H1 (cell line): ENCODE results near the gene ZNF101. TPM values are rescaled to one million over a fixed set of nuclear protein-coding genes. Genes with fewer than 3 reads are reported as not detected.
A peak's percentile ranks its signal among the peaks of the same experiment; 100 is the strongest.

Experiments used
- CTCF ChIA-PET: fragments of 300-600 bp; sonication (Branson Sonifier 250); formaldehyde crosslinking; loops from one replicate; lab custom pipeline; 2021; ENCODE audit not compliant: partially characterized antibody; lab: Charles Lee
- POLR2A ChIA-PET: fragments of 300-600 bp; sonication (Branson Sonifier 250); formaldehyde crosslinking; loops from one replicate; lab custom pipeline; 2021; ENCODE audit warnings: inconsistent platforms; ENCODE audit not compliant: partially characterized antibody; lab: Charles Lee
- DNase-seq, 2 experiments: peaks; one replicate each; pipeline versions ENCODE4 v3.0.0 to v3.0.0-alpha.2; 2010 to 2022; ENCODE audit warnings: low spot score in 2 of 2, low read depth in 1 of 2, mixed read lengths in 1 of 2
- FAIRE-seq: peaks from 2 replicates; lab custom pipeline; 2011; peaks lifted over from hg19 to GRCh38; lab: Jason Lieb, UNC
- H2AFZ ChIP-seq: 2 replicates; pipeline ENCODE4 v1.8.1; 2012; ENCODE audit warnings: low read length, inconsistent platforms
- H2AK5ac ChIP-seq: 2 replicates; pipeline ENCODE4 v1.6.1; 2013; ENCODE audit warnings: low read depth, low read length
- H2BK120ac ChIP-seq: replicated peaks from 2 replicates; pipeline ENCODE3; 2013; ENCODE audit warnings: low read depth, low read length, inconsistent platforms
- H2BK12ac ChIP-seq: 2 replicates; pipeline ENCODE4 v1.6.1; 2013; ENCODE audit warnings: low read depth, low read length
- H2BK15ac ChIP-seq: 2 replicates; pipeline ENCODE4 v1.6.1; 2013; ENCODE audit warnings: low read length
- H2BK20ac ChIP-seq: 2 replicates; pipeline ENCODE4 v1.6.1; 2013; ENCODE audit warnings: low read length
- H2BK5ac ChIP-seq: 2 replicates; pipeline ENCODE4 v1.6.1; 2013; ENCODE audit warnings: low read depth, low read length
- H3K14ac ChIP-seq: 2 replicates; pipeline ENCODE4 v1.6.1; 2013; ENCODE audit warnings: inconsistent platforms; ENCODE audit not compliant: insufficient read length
- H3K18ac ChIP-seq: 2 replicates; pipeline ENCODE4 v1.6.1; 2013; ENCODE audit warnings: low read length; ENCODE audit errors: extremely low read depth
- H3K23ac ChIP-seq: 2 replicates; pipeline ENCODE4 v1.6.1; 2013; ENCODE audit warnings: inconsistent platforms; ENCODE audit not compliant: insufficient read length
- H3K23me2 ChIP-seq: 2 replicates; pipeline ENCODE4 v1.6.1; 2013; ENCODE audit warnings: low read depth, low read length
- H3K27ac ChIP-seq: 2 replicates; pipeline ENCODE4 v1.6.1; 2011; ENCODE audit warnings: low read depth, low read length, inconsistent platforms
- H3K27me3 ChIP-seq, 4 experiments: replicated peaks in 1 of 4; 1 replicate in 1 of 4; 2 replicates in 3 of 4; pipeline versions ENCODE4 v1.6.1 to v1.8.1; 2011 to 2013; ENCODE audit warnings: low read length in 3 of 4, mild to moderate bottlenecking in 3 of 4, inconsistent platforms in 2 of 4, mixed read lengths in 2 of 4, moderate library complexity in 1 of 4; ENCODE audit not compliant: control insufficient read depth in 3 of 4, insufficient read depth in 3 of 4; ENCODE audit errors: extremely low read depth in 1 of 4
- H3K36me3 ChIP-seq, 4 experiments: 2 replicates each; pipeline versions ENCODE4 v1.6.1 to v1.8.1; 2011 to 2013; ENCODE audit warnings: mild to moderate bottlenecking in 4 of 4, low read length in 3 of 4, moderate library complexity in 2 of 4, control low read depth in 1 of 4, inconsistent platforms in 1 of 4; ENCODE audit not compliant: insufficient read depth in 4 of 4, control insufficient read depth in 2 of 4
- H3K4ac ChIP-seq: replicated peaks from 2 replicates; pipeline ENCODE3; 2013; ENCODE audit warnings: low read length, low read depth, mixed read lengths, inconsistent platforms; ENCODE audit not compliant: insufficient read length
- H3K4me1 ChIP-seq, 4 experiments: replicated peaks in 1 of 4; 1 replicate in 1 of 4; 2 replicates in 3 of 4; pipeline versions ENCODE4 v1.6.1 to v1.8.1; 2011 to 2013; ENCODE audit warnings: low read length in 3 of 4, inconsistent platforms in 2 of 4, mixed read lengths in 1 of 4; ENCODE audit not compliant: insufficient read depth in 4 of 4, control insufficient read depth in 3 of 4
- H3K4me2 ChIP-seq, 2 experiments: 2 replicates each; pipeline versions ENCODE4 v1.6.1 to v1.8.1; 2011 to 2013; ENCODE audit warnings: low read depth in 2 of 2, low read length in 2 of 2, control low read depth in 1 of 2, inconsistent platforms in 1 of 2, mild to moderate bottlenecking in 1 of 2; ENCODE audit not compliant: insufficient read depth in 1 of 2
- H3K4me3 ChIP-seq, 4 experiments: fragments of 200-600, 300-600 bp in 1 of 4; sonication (generic), shearing (Covaris generic), sonication (Bioruptor Twin) in 1 of 4; 2 replicates each; pipeline versions ENCODE4 v1.5.1 to v1.8.1; 2011 to 2016; ENCODE audit warnings: low read length in 4 of 4, low read depth in 3 of 4, control low read depth in 2 of 4, inconsistent platforms in 2 of 4, mild to moderate bottlenecking in 2 of 4, mixed read lengths in 1 of 4, moderate library complexity in 1 of 4; ENCODE audit not compliant: insufficient read depth in 2 of 4; ENCODE audit errors: extremely low read depth in 1 of 4
- H3K56ac ChIP-seq: replicated peaks from 2 replicates; pipeline ENCODE3; 2013; ENCODE audit warnings: low read depth, mild to moderate bottlenecking, mixed read lengths, low read length, inconsistent platforms; ENCODE audit not compliant: insufficient read length
- H3K79me1 ChIP-seq: 2 replicates; pipeline ENCODE4 v1.6.1; 2013; ENCODE audit warnings: low read depth, low read length, control low read depth
- H3K79me2 ChIP-seq, 2 experiments: 2 replicates each; pipeline versions ENCODE4 v1.6.1 to v1.8.1; 2012 to 2013; ENCODE audit warnings: low read length in 2 of 2, mild to moderate bottlenecking in 2 of 2, inconsistent platforms in 1 of 2; ENCODE audit not compliant: insufficient read depth in 2 of 2, control insufficient read depth in 1 of 2
- H3K9ac ChIP-seq, 4 experiments: replicated peaks in 1 of 4; 1 replicate in 1 of 4; 2 replicates in 3 of 4; pipeline versions ENCODE4 v1.6.1 to v1.8.1; 2011 to 2013; ENCODE audit warnings: low read depth in 3 of 4, low read length in 3 of 4, control low read depth in 2 of 4, mild to moderate bottlenecking in 2 of 4, moderate library complexity in 2 of 4, inconsistent platforms in 1 of 4; ENCODE audit errors: extremely low read depth in 1 of 4
- H3K9me3 ChIP-seq, 2 experiments: 2 replicates each; pipeline versions ENCODE4 v1.6.1 to v1.8.1; 2012 to 2013; ENCODE audit warnings: mild to moderate bottlenecking in 2 of 2, moderate library complexity in 2 of 2, control low read depth in 1 of 2, inconsistent platforms in 1 of 2, low read depth in 1 of 2, low read length in 1 of 2, mixed read lengths in 1 of 2; ENCODE audit not compliant: insufficient read depth in 2 of 2
- H4K20me1 ChIP-seq, 2 experiments: replicated peaks in 1 of 2; 2 replicates each; pipeline versions ENCODE3 to v1.8.1; 2011 to 2013; ENCODE audit warnings: inconsistent platforms in 2 of 2, low read length in 2 of 2, mild to moderate bottlenecking in 1 of 2; ENCODE audit not compliant: insufficient read depth in 2 of 2, control insufficient read depth in 1 of 2
- H4K5ac ChIP-seq: 2 replicates; pipeline ENCODE4 v1.6.1; 2013; ENCODE audit warnings: low read length, low read depth, mixed read lengths, inconsistent platforms; ENCODE audit not compliant: insufficient read length
- H4K8ac ChIP-seq: 2 replicates; pipeline ENCODE4 v1.8.0; 2013; ENCODE audit warnings: mild to moderate bottlenecking, moderate library complexity, low read length, inconsistent platforms; ENCODE audit not compliant: insufficient read depth; ENCODE audit errors: extremely low read depth
- H4K91ac ChIP-seq: replicated peaks from 2 replicates; pipeline ENCODE3; 2013; ENCODE audit warnings: low read length, mixed read lengths, inconsistent platforms; ENCODE audit not compliant: insufficient read length
- ATF2 ChIP-seq: IDR thresholded peaks from 2 replicates; pipeline ENCODE4 v1.6.1; 2012; ENCODE audit warnings: low read length, inconsistent platforms
- ATF3 ChIP-seq: IDR thresholded peaks from 2 replicates; pipeline ENCODE4 v1.6.1; 2011; ENCODE audit warnings: low read depth, mild to moderate bottlenecking, low read length; ENCODE audit not compliant: insufficient read depth
- CHD2 ChIP-seq: IDR thresholded peaks from 2 replicates; pipeline ENCODE4 v1.6.1; 2012; ENCODE audit warnings: low read length, improper control_type of control experiment
- EZH2 ChIP-seq: fragments of 200-600 bp; sonication (generic); IDR thresholded peaks from 2 replicates; pipeline ENCODE4 v1.7.1; 2012; ENCODE audit warnings: low read depth, mild to moderate bottlenecking, moderate library complexity, low read length, inconsistent platforms; ENCODE audit not compliant: severe bottlenecking
- RFX5 ChIP-seq: IDR thresholded peaks from 2 replicates; pipeline ENCODE4 v1.6.1; 2011; ENCODE audit warnings: low read depth, low read length, improper control_type of control experiment, borderline replicate concordance
- SRF ChIP-seq: IDR thresholded peaks from 2 replicates; pipeline ENCODE4 v1.6.1; 2011; ENCODE audit warnings: mild to moderate bottlenecking, low read depth, low read length, moderate library complexity
- ZNF274 ChIP-seq: IDR thresholded peaks from 2 replicates; pipeline ENCODE4 v1.7.0; 2012; ENCODE audit warnings: low read length, borderline replicate concordance; ENCODE audit errors: extremely low read depth
- WGBS, 2 experiments: shearing (Covaris generic) in 1 of 2; methylation state at CpG; one replicate each; pipeline versions ENCODE4 v1.1.6 to v1.1.7; 2013 to 2015; ENCODE audit warnings: low lambda C conversion rate in 2 of 2, mixed read lengths in 2 of 2, inconsistent platforms in 1 of 2, low coverage in 1 of 2, missing lambda C conversion rate in 1 of 2; ENCODE audit not compliant: insufficient replicate concordance in 2 of 2, insufficient coverage in 1 of 2, insufficient read length in 1 of 2; ENCODE audit errors: extremely low coverage in 1 of 2, missing lambda C conversion rate in 1 of 2; 5-methylcytosine and 5-hydroxymethylcytosine counted together
- polyA plus RNA-seq, 7 experiments: library from polyadenylated mRNA; depleted of rRNA in 3 of 7; stranded (reverse) in 5 of 7; unstranded in 2 of 7; fragments of >200 nt in 5 of 7; fragments of 200-250 nt in 2 of 7; gene quantifications; 1 replicate in 5 of 7; 2 replicates in 1 of 7; 4 replicates in 1 of 7; pipeline versions ENCODE4 v1.2.1 to v1.2.3, GENCODE V29; 2011 to 2013; ENCODE audit warnings: missing spikeins in 2 of 7, mixed read lengths in 2 of 7
- total RNA-seq: library from RNA; stranded (reverse); fragmentation: NEBNext Ultra II Directional; extraction: Animal tissue kit (Norgen Biotek cat#: 25700); gene quantifications from 2 replicates; pipeline ENCODE4 v1.2.1, GENCODE V29; 2021

ZNF101 gene
- total and polyA plus RNA-seq, 2 of the 8 experiments (the other 6 are each of a cell fraction or from before 2014, with no cell fraction given): 13.0 to 50.9 TPM

GRCh38 chr19:19636573-19637185 is 32.0 kb upstream of the ZNF101 start:
- no peak overlapping the region for H2BK120ac ChIP-seq
- no peaks in the 10 kb centered on the region for H3K79me1 ChIP-seq
- no peak overlapping the region for H3K9ac ChIP-seq
- no peak overlapping the region for H2AK5ac ChIP-seq
- CTCF ChIA-PET: interaction anchor here (1.1 to 2.1 kb wide), 4 partner anchors 16 to 104 kb away, joined by 3 to 7 read pairs (median 4); no protein-coding TSS in a partner anchor
- H2BK12ac ChIP-seq: no peak overlapping the region
- H2BK15ac ChIP-seq: no peak overlapping the region
- WGBS, 2 experiments: 96% methylated on average over 9 of the region's 9 CpGs; no CpG with 5 or more reads in 1 of the 2 experiments
- peaks cover 0 to 8% (median 6%) of the 10 kb centered on the region in 4 experiments; a peak in 5 of 7 replicates for H3K4me1 ChIP-seq
- FAIRE-seq (no peak), DNase-seq (no peak)
- H3K36me3 ChIP-seq: peaks cover 4 to 12% (median 11%) of the 10 kb centered on the region in 4 experiments; a peak in 7 of 8 replicates
- H3K4ac ChIP-seq: no peak overlapping the region
- no peaks in the 10 kb centered on the region; the same call in 1 of the 2 replicates for H3K23me2 ChIP-seq
- H3K27me3 ChIP-seq: no peaks in the 10 kb centered on the region
- no peak overlapping the region for H3K56ac ChIP-seq
- no peak overlapping the region for H3K23ac ChIP-seq
- H2BK5ac ChIP-seq: no peak overlapping the region
- H3K9me3 ChIP-seq: no peaks in the 10 kb centered on the region
- H3K18ac ChIP-seq: no peak overlapping the region
- H4K20me1 ChIP-seq: peaks cover 0 to 9% of the 10 kb centered on the region in 2 experiments
- TF ChIP-seq ATF2: no peak
- no peak for TF ChIP-seq ZNF274
- TF ChIP-seq SRF: no peak
- TF ChIP-seq EZH2: no peak
- no peak for TF ChIP-seq RFX5
- TF ChIP-seq ATF3: no peak
- TF ChIP-seq CHD2: no peak
- no peak overlapping the region for H3K14ac ChIP-seq
- H3K27ac ChIP-seq: no peak overlapping the region
- no peak overlapping the region for H2BK20ac ChIP-seq
- H4K8ac ChIP-seq: no peak overlapping the region
- no peak overlapping the region for H4K5ac ChIP-seq
- H2AFZ ChIP-seq: no peak overlapping the region
- no peaks in the 10 kb centered on the region for H3K79me2 ChIP-seq
- POLR2A ChIA-PET: interaction anchor here (1.0 to 2.8 kb wide), 4 partner anchors 8 to 104 kb away, joined by 3 to 11 read pairs (median 7); partner anchors contain the start of gene LPAR2
- H4K91ac ChIP-seq: no peak overlapping the region
- H3K4me3 ChIP-seq: peak overlapping the region in 1 of 4 experiments; percentile 45; a peak in 2 of 8 replicates
- peak overlapping the region; percentile 50 to 54; a peak in 2 of 4 replicates for H3K4me2 ChIP-seq
